Keratinocyte (primary cell): ENCODE results near the gene ZNF497. TPM values are rescaled to one million over a fixed set of nuclear protein-coding genes. Genes with fewer than 3 reads are reported as not detected.
A peak's percentile ranks its signal among the peaks of the same experiment; 100 is the strongest.

Experiments used
- DNase-seq: peaks from one replicate; pipeline ENCODE4 v3.0.0-alpha.2; 2011; ENCODE audit warnings: low read depth, missing footprints, low spot score
- FAIRE-seq: peaks from 2 replicates; lab custom pipeline; 2011; peaks lifted over from hg19 to GRCh38; lab: Jason Lieb, UNC
- H2AFZ ChIP-seq: 2 replicates; pipeline ENCODE4 v1.6.0; 2012; ENCODE audit warnings: low read length, control low read depth, inconsistent platforms; ENCODE audit not compliant: control insufficient read depth
- H3K27ac ChIP-seq: 2 replicates; pipeline ENCODE4 v1.5.1; 2011; ENCODE audit warnings: low read length; ENCODE audit not compliant: control insufficient read depth, insufficient read depth
- H3K27me3 ChIP-seq: 3 replicates; pipeline ENCODE4 v1.6.0; 2011; ENCODE audit warnings: low read length; ENCODE audit not compliant: control insufficient read depth, insufficient read depth; ENCODE audit errors: extremely low read depth
- H3K36me3 ChIP-seq, 2 experiments: 2 replicates in 1 of 2; 3 replicates in 1 of 2; pipeline ENCODE4 v1.5.1; 2011; ENCODE audit warnings: low read length in 2 of 2, mild to moderate bottlenecking in 1 of 2; ENCODE audit not compliant: control insufficient read depth in 2 of 2, insufficient read depth in 2 of 2; ENCODE audit errors: extremely low read depth in 1 of 2
- H3K4me1 ChIP-seq: 3 replicates; pipeline ENCODE4 v1.5.1; 2011; ENCODE audit warnings: low read length; ENCODE audit not compliant: control insufficient read depth, insufficient read depth; ENCODE audit errors: extremely low read depth
- H3K4me2 ChIP-seq: 3 replicates; pipeline ENCODE4 v1.6.0; 2011; ENCODE audit warnings: low read depth, low read length; ENCODE audit not compliant: control insufficient read depth, insufficient read depth; ENCODE audit errors: extremely low read depth
- H3K4me3 ChIP-seq, 3 experiments: fragments of 200-600 bp in 1 of 3; sonication (generic) in 1 of 3; 2 replicates in 2 of 3; 3 replicates in 1 of 3; pipeline ENCODE4 v1.5.1; 2011 to 2016; ENCODE audit warnings: low read length in 3 of 3, mild to moderate bottlenecking in 3 of 3, control low read depth in 2 of 3, inconsistent platforms in 1 of 3, low read depth in 1 of 3, mixed read lengths in 1 of 3, mixed run types in 1 of 3, moderate library complexity in 1 of 3; ENCODE audit not compliant: control insufficient read depth in 2 of 3, insufficient read depth in 2 of 3; ENCODE audit errors: extremely low read depth in 1 of 3
- H3K79me2 ChIP-seq: 2 replicates; pipeline ENCODE4 v1.6.0; 2012; ENCODE audit warnings: low read length; ENCODE audit not compliant: control insufficient read depth, insufficient read depth
- H3K9ac ChIP-seq: 3 replicates; pipeline ENCODE4 v1.6.0; 2011; ENCODE audit warnings: low read length; ENCODE audit not compliant: control insufficient read depth, insufficient read depth; ENCODE audit errors: extremely low read depth
- H3K9me1 ChIP-seq: 3 replicates; pipeline ENCODE4 v1.6.0; 2011; ENCODE audit warnings: low read length; ENCODE audit not compliant: control insufficient read depth, insufficient read depth; ENCODE audit errors: extremely low read depth
- H3K9me3 ChIP-seq: 2 replicates; pipeline ENCODE4 v1.5.1; 2012; ENCODE audit warnings: low read depth, low read length; ENCODE audit not compliant: control insufficient read depth
- H4K20me1 ChIP-seq: 3 replicates; pipeline ENCODE4 v1.6.0; 2011; ENCODE audit warnings: low read length; ENCODE audit not compliant: control insufficient read depth, insufficient read depth; ENCODE audit errors: extremely low read depth
- EZH2 ChIP-seq: IDR thresholded peaks from one replicate; pipeline ENCODE4 v1.6.1; 2012; ENCODE audit warnings: inconsistent platforms, mild to moderate bottlenecking, low read length, moderate library complexity
- dilution Hi-C: fragments of 300-500 bp; cut with MboI; formaldehyde crosslinking; loops from one replicate; pipeline ENCODE4 v1.7.0; 2020; ENCODE audit warnings: low sequenced_read_pairs; ENCODE audit not compliant: extremely low pct_ligation_motif_present
- polyA plus RNA-seq, 5 experiments: library from polyadenylated mRNA; depleted of rRNA in 3 of 5; stranded (reverse) in 3 of 5; stranded (forward) in 1 of 5; unstranded in 1 of 5; fragments of >200 nt; gene quantifications; 1 replicate in 1 of 5; 2 replicates in 3 of 5; 3 replicates in 1 of 5; pipeline versions ENCODE4 v1.2.1 to v1.2.3, GENCODE V29; 2011 to 2012; ENCODE audit warnings: missing spikeins in 2 of 5, low read depth in 1 of 5, low replicate concordance in 1 of 5
- TF ChIP-seq, protein P1 (sequence below), 3 experiments: IDR thresholded peaks in 1 of 3; conservative IDR thresholded peaks in 1 of 3; optimal IDR thresholded peaks in 1 of 3; 2 replicates in 2 of 3; 3 replicates in 1 of 3; pipeline versions ENCODE3 to v1.5.1; 2011; ENCODE audit warnings: low read length in 3 of 3, mild to moderate bottlenecking in 3 of 3, moderate library complexity in 2 of 3, control low read depth in 1 of 3, inconsistent platforms in 1 of 3; ENCODE audit not compliant: insufficient read depth in 2 of 3; ENCODE audit errors: extremely low read depth in 1 of 3

ZNF497 gene
- polyA plus RNA-seq, 1 donor (not counting 4 experiments of a cell fraction or from before 2014, with no cell fraction given) = 0.29 TPM

DNA sequence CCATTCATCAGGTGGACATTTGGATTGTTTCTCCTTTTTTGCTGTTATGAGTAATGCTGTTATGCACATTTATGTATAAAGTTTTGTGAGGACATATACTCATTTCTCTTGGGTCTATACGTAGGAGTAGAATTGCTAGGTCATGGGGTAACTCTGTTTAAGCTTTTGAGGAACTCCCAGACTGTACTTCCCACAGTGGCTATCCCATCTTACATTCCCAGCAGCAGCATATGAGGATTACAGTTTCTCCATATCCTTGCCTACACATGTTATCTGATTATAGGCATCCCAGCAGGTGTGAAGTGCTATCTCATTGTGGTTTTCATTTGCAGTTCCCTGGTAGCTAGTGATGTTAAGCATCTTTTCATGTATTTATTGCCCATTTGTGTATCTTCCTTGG is 29.9 kb downstream of the ZNF497 start:
- H3K36me3 ChIP-seq = peaks cover 3 to 10% of the 10 kb centered on the region in 2 experiments
- DNase-seq (no peak), FAIRE-seq (no peak)
- H4K20me1 ChIP-seq = no peaks in the 10 kb centered on the region
- no peak overlapping the region for H3K4me3 ChIP-seq
- dilution Hi-C loops = no loop called here
- no peak overlapping the region for H3K9ac ChIP-seq
- H3K4me2 ChIP-seq = no peak overlapping the region
- no peak overlapping the region for H3K27ac ChIP-seq
- TF ChIP-seq, protein P1, sequence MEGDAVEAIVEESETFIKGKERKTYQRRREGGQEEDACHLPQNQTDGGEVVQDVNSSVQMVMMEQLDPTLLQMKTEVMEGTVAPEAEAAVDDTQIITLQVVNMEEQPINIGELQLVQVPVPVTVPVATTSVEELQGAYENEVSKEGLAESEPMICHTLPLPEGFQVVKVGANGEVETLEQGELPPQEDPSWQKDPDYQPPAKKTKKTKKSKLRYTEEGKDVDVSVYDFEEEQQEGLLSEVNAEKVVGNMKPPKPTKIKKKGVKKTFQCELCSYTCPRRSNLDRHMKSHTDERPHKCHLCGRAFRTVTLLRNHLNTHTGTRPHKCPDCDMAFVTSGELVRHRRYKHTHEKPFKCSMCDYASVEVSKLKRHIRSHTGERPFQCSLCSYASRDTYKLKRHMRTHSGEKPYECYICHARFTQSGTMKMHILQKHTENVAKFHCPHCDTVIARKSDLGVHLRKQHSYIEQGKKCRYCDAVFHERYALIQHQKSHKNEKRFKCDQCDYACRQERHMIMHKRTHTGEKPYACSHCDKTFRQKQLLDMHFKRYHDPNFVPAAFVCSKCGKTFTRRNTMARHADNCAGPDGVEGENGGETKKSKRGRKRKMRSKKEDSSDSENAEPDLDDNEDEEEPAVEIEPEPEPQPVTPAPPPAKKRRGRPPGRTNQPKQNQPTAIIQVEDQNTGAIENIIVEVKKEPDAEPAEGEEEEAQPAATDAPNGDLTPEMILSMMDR (optimal IDR thresholded peaks at IDR 0.05 in 1 of 3, IDR thresholded peaks at IDR 0.05 in 1 of 3, conservative IDR thresholded peaks at IDR 0.05 in 1 of 3; ENCODE audit: extremely low read depth in 1 of 3, insufficient read depth in 2 of 3, low read length in 3 of 3) = no peak
- TF ChIP-seq EZH2 = no peak
- no peak overlapping the region for H2AFZ ChIP-seq
- H3K9me3 ChIP-seq = no peaks in the 10 kb centered on the region
- H3K9me1 ChIP-seq = no peaks in the 10 kb centered on the region
- H3K4me1 ChIP-seq = peaks cover 12% of the 10 kb centered on the region
- peaks cover 17% of the 10 kb centered on the region for H3K79me2 ChIP-seq
- no peaks in the 10 kb centered on the region for H3K27me3 ChIP-seq

DNA sequence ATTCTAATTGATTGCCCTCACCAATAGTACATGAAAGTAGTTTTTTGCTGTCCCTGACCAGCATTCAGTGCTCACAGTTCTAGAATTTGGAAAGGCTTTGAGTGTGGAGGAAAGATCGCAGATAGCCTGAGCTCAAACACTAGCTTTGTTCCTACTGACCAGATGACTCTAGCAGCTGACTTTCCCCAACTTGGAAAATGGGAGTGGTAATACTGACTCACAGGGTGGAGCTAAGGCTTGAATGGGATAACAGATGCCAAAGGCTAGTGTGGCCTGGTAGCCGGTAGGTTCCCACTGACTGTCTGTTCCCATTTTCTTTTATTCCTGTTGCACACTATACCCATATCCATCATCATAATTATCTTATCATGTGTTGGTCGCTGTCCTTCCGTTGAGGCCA is 32.1 kb downstream of the ZNF497 start:
- FAIRE-seq (peak; percentile 55), DNase-seq (no peak)
- Histone ChIP-seq H4K20me1 (no peaks in the 10 kb centered on the region), H3K4me2 (no peak overlapping the region), H3K79me2 (peaks cover 34% of the 10 kb centered on the region), H3K9me3 (no peaks in the 10 kb centered on the region), H3K36me3 (peaks cover 3 to 5% of the 10 kb centered on the region in 2 experiments), H3K9ac (no peak overlapping the region), H3K27me3 (no peaks in the 10 kb centered on the region), H3K27ac (no peak overlapping the region), H3K4me3 (no peak overlapping the region), H3K9me1 (peaks cover under 1% of the 10 kb centered on the region), H3K4me1 (peaks cover 23% of the 10 kb centered on the region), H2AFZ (no peak overlapping the region)
- dilution Hi-C loops = no loop called here
- no peak for TF ChIP-seq EZH2
- TF ChIP-seq, protein P1 (optimal IDR thresholded peaks at IDR 0.05 in 1 of 3, IDR thresholded peaks at IDR 0.05 in 1 of 3, conservative IDR thresholded peaks at IDR 0.05 in 1 of 3; ENCODE audit: extremely low read depth in 1 of 3, insufficient read depth in 2 of 3, low read length in 3 of 3) = no peak
